Stimulated activated CD4-positive, alpha-beta T cell treated with anti-CD3 and anti-CD28 coated beads, Interleukin-1b, Interleukin-23, amount 100 ng/mL, for 48 hours (primary cell): Measurements from ENCODE around the gene TAT.
"Not testable (repeated sequence)": the region's sequence is repeated elsewhere in the genome, so short reads cannot be mapped to it uniquely, and the experiment has no call there.

Experiments used
- DNase-seq: peaks from one replicate; pipeline ENCODE4 v3.0.0-alpha.2; 2020

Gene TAT

GRCh38 chr16:71576971-71577370 is at the start of gene TAT:
TAT (minus strand) TSS chr16:71577092; CDS start chr16:71576415, 677 bp downstream.
- no peak for DNase-seq

GRCh38 chr16:71626018-71626857 is 49.3 kb upstream of the TAT start, which contains the start of gene MARVELD3:
MARVELD3 (plus strand) TSS chr16:71626184; CDS start chr16:71626230, 46 bp downstream.
- DNase-seq, result peak; percentile 22

DNA sequence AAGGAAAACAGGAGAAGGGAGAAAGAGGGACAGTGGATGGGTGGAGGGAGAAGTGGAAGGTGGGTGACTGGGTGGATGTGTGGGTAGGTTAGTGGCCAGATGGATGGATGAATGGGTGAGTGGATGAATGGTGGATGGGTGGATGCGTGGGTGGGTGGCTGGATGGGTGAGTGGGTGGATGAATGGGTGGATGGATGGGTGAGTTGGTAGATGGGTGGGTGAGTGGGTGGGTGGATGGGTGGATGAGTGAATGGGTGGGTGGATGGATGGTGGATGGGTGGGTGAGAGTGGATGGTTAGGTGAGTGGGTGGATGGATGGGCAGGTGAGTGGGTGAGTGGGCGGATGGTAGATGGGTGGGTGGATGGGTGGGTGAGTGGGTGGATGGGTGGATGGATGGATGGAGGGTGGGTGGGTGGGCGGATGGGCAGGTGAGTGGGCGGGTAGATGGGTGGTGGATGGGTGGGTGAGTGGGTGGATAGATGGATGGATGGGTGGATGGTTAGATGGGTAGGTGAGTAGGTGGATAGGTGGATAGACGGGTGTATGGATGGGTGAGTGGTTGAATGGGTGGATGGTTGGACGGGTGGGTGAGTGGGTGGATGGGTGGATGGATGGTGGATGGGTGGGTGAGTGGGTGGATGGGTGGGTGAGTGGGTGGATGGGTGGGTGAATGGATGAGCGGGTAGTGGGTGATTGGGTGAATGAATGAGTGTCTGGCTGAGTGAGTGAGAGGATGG is 48.4 kb upstream of the TAT start:
- DNase-seq, result no peak

GRCh38 chr16:71623597-71623996 is 46.7 kb upstream of the TAT start:
- DNase-seq, result no peak

DNA sequence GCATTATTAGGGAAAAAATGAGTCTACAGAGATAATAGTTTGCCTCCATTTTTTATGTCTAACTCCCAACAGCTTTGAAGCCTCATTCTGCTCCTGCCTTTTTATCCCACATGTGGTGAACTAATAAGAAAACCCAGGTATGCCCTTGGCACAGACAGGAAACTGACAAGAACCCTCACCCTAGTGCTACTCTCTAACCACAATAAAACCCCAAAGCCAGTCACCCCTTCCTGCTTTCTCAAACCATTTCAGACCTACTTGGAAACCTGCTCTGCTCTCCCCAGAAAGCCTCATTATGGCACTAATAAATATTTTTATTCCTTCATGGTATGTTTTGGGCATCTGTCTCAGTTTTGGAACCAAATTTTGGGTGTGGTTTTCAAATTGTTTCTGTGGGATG is 45.2 kb upstream of the TAT start:
- no peak for DNase-seq

GRCh38 chr16:71618429-71618828 is 41.5 kb upstream of the TAT start:
- no peak for DNase-seq

GRCh38 chr16:71614956-71615355 is 38.1 kb upstream of the TAT start:
- DNase-seq, result not testable (repeated sequence)

DNA sequence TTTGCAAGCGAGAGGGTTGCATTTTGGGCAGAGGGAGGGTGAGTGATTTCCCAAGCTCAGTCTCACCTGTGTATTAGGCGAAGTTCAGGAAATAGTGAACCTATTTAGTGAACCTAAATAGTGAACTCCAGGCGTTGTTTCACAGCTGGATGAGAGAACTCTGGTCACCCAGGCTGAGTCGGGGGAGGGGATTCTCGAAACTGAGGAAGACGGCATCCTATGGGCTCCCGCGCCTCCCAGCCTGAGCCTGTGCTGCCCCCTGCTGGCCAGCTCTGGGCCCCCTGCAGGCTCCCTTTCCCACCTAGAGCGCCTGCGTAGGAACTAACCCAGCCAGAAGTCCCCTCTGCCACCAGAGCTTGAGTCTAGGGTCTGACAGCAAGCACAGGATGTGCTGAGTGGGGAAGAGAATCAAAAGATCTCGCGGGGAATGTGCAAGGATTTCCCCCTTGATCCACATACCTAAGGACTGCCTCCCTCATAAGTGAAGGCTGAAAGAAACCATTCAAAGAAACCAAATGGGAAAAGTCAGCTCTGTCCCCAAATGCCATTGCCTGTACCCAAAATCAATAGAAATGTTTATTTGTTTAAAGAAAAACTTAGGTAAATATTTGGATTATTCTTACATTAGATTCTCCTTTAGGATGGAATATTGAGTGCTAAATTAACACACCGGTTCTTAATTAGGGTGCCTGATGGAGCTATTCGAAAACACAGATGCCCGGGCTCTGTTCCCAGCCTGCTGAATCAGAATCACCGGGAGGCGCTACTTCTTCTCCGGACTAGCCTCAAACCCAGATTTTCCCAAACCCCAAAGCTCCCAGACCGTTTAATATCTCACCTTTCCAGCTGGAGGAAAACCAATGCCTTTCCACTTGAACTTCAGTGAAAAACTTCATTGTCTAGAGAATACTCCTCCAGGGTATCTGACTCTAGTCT is 34.3 kb upstream of the TAT start:
- peak; percentile 78 for DNase-seq

- no peak for DNase-seq
These were observed 33.6 kb upstream of the TAT start for GRCh38 chr16:71610447-71610846.

DNA sequence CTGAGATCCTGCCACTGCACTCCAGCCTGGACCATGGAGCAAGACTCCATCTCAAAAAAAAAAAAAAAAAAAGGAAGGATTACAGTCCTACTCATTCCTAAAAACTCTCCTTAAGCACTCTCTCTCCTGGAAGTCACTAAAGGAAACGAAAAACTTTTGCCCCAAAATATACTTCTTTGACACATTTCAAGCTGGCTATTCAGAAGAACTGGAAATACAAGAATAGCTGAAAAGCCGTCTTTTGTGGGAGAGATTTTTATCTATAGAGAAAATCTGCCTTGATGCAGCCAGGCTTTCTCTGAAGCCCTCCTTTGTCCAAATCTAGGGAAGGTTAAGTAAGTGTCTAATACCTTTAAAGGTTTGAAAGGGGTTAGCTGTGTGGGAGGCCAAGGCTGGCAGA is 32.2 kb upstream of the TAT start:
- DNase-seq, result no peak

GRCh38 chr16:71600822-71601221 is 23.9 kb upstream of the TAT start:
- DNase-seq, result no peak

DNA sequence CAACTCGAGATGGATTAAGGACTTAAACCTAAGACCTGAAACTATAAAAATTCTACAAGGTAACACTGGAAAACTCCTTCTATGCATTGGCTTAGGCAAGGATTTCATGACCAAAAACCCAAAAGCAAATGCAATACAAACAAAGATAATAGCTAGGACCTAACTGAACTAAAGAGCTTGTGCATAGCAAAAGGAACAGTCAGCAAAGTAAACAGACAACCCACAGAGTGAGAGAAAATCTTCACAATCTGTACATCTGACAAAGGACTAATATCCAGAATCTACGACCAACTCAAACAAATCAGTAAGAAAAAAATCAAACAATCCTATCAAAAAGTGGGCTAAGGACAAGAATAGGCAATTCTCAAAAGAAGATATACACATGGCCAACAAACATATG is 21.5 kb upstream of the TAT start:
- not testable (repeated sequence) for DNase-seq

DNA sequence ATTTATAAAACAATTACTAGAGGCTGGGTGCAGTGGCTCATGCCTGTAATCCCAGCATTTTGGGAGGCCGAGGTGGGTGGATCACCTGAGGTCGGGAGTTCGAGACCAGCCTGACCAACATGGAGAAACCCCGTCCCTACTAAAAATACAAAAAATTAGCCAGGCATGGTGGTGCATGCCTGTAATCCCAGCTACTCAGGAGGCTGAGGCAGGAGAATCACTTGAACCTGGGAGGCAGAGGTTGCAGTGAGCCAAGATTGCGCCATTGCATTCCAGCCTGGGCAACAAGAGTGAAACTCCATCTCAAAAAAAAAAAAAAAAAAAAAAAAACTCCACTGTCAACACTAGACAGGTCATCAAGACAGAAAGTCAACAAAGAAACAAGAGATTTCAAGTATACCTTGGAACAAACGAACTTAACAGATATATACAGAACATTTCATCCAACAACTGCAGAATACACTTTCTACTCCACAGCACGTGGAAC is 18.5 kb upstream of the TAT start:
- DNase-seq, result not testable (repeated sequence)

- DNase-seq, result no peak
These were observed 17.2 kb upstream of the TAT start for GRCh38 chr16:71594000-71594646.

DNA sequence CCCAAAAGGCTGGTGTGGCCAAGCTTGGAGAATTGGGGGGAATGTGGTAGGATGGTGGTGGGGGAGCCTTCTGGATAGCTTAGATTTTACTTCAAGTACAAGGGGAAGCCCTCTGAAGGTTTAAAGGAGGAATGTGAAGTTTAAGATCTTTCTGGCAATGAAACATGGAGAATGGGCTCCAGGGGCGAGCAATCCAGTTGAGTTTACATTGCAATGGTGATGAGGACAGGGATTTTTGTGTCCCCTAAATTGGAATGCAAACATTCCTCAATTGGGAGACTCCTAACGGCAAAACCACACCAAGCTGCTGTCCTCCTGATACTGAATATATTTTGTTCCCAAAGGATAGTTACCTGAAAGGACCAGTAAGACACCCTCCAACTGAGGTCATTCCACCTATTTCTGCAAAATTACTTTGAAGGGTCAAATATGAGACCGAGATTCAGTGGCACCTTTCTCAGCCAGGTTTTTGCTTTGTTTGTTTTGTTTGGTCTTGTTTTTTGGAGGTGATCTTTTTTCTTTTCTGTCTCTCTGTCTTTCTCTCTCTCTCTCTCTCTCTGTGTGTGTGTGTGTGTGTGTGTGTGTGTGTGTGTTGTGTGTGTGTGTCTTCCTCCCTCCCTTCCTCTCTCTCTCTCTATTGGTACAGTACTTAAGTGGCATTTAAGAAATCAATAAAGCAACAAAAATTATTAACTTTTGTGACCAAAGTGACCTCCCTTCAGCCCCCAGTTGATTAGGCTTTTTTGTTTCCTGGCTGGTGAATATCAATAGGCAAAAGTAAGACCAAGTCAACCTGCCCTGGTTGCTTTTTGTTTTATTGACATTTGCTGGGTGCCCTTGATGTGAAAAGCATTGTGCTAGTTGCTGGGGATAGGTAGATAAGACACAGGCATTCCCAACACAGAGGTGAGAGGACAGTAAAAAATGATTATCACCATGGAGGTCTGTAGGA is 16.4 kb upstream of the TAT start:
- DNase-seq, result no peak

GRCh38 chr16:71591917-71592316 is 15.0 kb upstream of the TAT start:
- DNase-seq, result no peak

DNA sequence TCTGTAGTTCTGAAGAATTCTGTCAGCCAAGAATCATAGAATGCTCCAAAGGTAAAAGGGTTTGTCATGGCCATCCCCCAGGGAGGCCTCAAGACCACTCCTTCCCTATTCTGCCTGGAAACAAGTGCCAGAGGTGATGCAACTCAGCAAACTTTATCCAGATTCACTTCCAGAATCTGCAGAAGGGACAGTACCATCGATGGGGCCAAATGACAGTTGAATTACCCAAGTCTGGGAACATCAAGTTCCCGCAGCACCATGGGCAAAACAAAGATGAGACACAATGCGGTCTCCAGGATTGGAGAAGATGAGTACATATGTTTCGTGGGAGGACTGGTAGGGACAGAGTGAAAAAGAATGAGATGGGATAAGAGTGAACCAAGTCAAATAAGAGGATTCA is 13.7 kb upstream of the TAT start:
- DNase-seq, result no peak

DNA sequence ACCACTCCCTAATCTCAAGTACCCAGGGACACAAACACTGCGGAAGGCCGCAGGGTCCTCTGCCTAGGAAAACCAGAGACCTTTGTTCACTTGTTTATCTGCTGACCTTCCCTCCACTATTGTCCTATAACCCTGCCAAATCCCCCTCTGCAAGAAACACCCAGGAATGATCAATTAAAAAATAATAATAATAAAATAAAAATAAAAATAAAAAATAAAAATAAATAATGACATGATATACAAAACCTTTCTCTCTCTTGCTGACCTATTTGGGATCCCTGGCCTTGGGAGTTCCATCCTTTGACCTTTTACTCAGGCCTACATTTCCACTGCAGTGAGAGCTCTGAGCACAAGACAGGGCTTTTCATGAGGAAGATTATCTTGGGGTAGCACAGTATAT is 13.2 kb upstream of the TAT start:
- DNase-seq, result not testable (repeated sequence)

- DNase-seq, result not testable (repeated sequence)
These were observed 12.4 kb upstream of the TAT start for GRCh38 chr16:71589334-71589733.

GRCh38 chr16:71585318-71585703 is 8.4 kb upstream of the TAT start:
- no peak for DNase-seq
